Trophoblast cell (in vitro differentiated cells and primary cell): ENCODE measurements around the gene PGM2L1.

Experiments
- DNase-seq, 2 donors: peaks; one replicate each; pipeline ENCODE4 v3.0.0-alpha.2; 2016
- H2AFZ ChIP-seq: 2 replicates; pipeline ENCODE4 v1.6.1; 2013; ENCODE audit warnings: low read length, moderate library complexity, mild to moderate bottlenecking; ENCODE audit not compliant: insufficient read depth, poor library complexity
- H2AK5ac ChIP-seq: 2 replicates; pipeline ENCODE4 v1.6.1; 2013; ENCODE audit warnings: mild to moderate bottlenecking, low read length
- H2BK120ac ChIP-seq: 2 replicates; pipeline ENCODE4 v1.6.1; 2013; ENCODE audit warnings: low read length, mild to moderate bottlenecking, moderate library complexity; ENCODE audit not compliant: insufficient read depth, poor library complexity
- H2BK12ac ChIP-seq: 2 replicates; pipeline ENCODE4 v1.6.1; 2013; ENCODE audit warnings: mild to moderate bottlenecking, low read length, moderate library complexity
- H2BK5ac ChIP-seq: 2 replicates; pipeline ENCODE4 v1.6.1; 2013; ENCODE audit warnings: low read length, low read depth, moderate library complexity, mild to moderate bottlenecking; ENCODE audit not compliant: poor library complexity
- H3K14ac ChIP-seq: 2 replicates; pipeline ENCODE4 v1.6.1; 2013; ENCODE audit warnings: mild to moderate bottlenecking, low read length
- H3K18ac ChIP-seq: 2 replicates; pipeline ENCODE4 v1.6.1; 2013; ENCODE audit warnings: mild to moderate bottlenecking, low read length
- H3K23ac ChIP-seq: 2 replicates; pipeline ENCODE4 v1.6.1; 2013; ENCODE audit warnings: low read length
- H3K27ac ChIP-seq: 2 replicates; pipeline ENCODE4 v1.5.1; 2013; ENCODE audit warnings: low read depth, mild to moderate bottlenecking, inconsistent platforms, low read length, moderate library complexity
- H3K27me3 ChIP-seq: 2 replicates; pipeline ENCODE4 v1.6.1; 2013; ENCODE audit warnings: inconsistent platforms, mild to moderate bottlenecking, low read length, moderate library complexity; ENCODE audit not compliant: insufficient read depth
- H3K36me3 ChIP-seq, 2 experiments: 1 replicate in 1 of 2; 2 replicates in 1 of 2; pipeline ENCODE4 v1.6.1; 2013; ENCODE audit warnings: low read length in 2 of 2, mild to moderate bottlenecking in 2 of 2, moderate library complexity in 1 of 2; ENCODE audit not compliant: insufficient read depth in 2 of 2, control insufficient read depth in 1 of 2
- H3K4ac ChIP-seq: 2 replicates; pipeline ENCODE4 v1.6.1; 2013; ENCODE audit warnings: low read depth, mild to moderate bottlenecking, low read length, moderate library complexity
- H3K4me1 ChIP-seq, 2 experiments: 1 replicate in 1 of 2; 2 replicates in 1 of 2; pipeline ENCODE4 v1.6.1; 2013; ENCODE audit warnings: low read length in 2 of 2, mild to moderate bottlenecking in 2 of 2, moderate library complexity in 1 of 2; ENCODE audit not compliant: insufficient read depth in 2 of 2, control insufficient read depth in 1 of 2
- H3K4me2 ChIP-seq: 2 replicates; pipeline ENCODE4 v1.6.1; 2013; ENCODE audit warnings: inconsistent platforms, mild to moderate bottlenecking, low read length, moderate library complexity
- H3K4me3 ChIP-seq: 2 replicates; pipeline ENCODE4 v1.5.1; 2013; ENCODE audit warnings: mild to moderate bottlenecking, low read depth, low read length, inconsistent platforms
- H3K79me1 ChIP-seq: one replicate; pipeline ENCODE4 v1.6.1; 2013; ENCODE audit warnings: low read length
- H3K79me2 ChIP-seq: 2 replicates; pipeline ENCODE4 v1.6.1; 2013; ENCODE audit warnings: low read length, mild to moderate bottlenecking; ENCODE audit not compliant: control insufficient read depth, insufficient read depth, poor library complexity
- H3K9ac ChIP-seq: 2 replicates; pipeline ENCODE4 v1.6.1; 2013; ENCODE audit warnings: mild to moderate bottlenecking, low read length
- H3K9me3 ChIP-seq: 2 replicates; pipeline ENCODE4 v1.6.1; 2013; ENCODE audit warnings: low read depth, mild to moderate bottlenecking, control low read depth, inconsistent platforms, low read length; ENCODE audit not compliant: insufficient read depth
- H4K12ac ChIP-seq: 2 replicates; pipeline ENCODE4 v1.6.1; 2013; ENCODE audit warnings: low read depth, mild to moderate bottlenecking, low read length, moderate library complexity
- H4K8ac ChIP-seq: 2 replicates; pipeline ENCODE4 v1.6.1; 2013; ENCODE audit warnings: low read depth, mild to moderate bottlenecking, low read length, moderate library complexity
- H4K91ac ChIP-seq: one replicate; pipeline ENCODE4 v1.6.1; 2013; ENCODE audit warnings: low read depth, mild to moderate bottlenecking, low read length, moderate library complexity
- WGBS: extraction: QIAGEN DNeasy Blood & Tissue Kit; methylation state at CpG from one replicate; pipeline ENCODE4 v1.1.7; 2013; ENCODE audit warnings: missing lambda C conversion rate; ENCODE audit not compliant: insufficient read length, insufficient coverage; ENCODE audit errors: extremely low coverage; 5-methylcytosine and 5-hydroxymethylcytosine counted together

PGM2L1 gene

DNA sequence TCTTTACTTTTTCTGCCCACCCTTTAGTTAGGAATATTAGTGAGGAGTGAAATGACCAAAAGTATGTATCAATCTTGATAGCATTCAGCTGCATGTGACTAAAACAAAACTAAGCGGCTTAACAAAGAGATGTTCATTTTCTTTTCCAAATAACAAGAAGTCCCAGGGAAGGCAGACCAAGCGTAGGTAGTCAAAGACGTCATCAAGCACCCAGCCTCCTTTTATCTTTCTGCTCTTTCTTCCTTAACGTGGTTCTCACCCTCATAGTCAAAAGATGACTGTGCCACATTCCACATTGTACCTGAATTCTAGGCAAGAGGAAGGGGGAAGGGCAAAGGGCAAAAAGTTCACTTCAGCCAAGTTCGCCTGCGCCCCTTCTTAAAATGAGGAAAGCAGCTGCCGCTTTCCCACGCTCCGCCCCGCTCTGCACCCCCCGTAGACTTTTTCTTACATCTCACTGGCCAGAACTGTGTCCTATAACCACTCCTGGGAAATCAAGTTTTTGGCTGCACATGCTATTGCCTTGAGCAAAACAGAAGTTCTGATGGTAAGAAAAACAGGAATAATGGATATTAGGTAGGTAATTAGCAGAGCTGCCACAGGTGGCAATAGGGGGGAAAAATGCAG is 14.6 kb upstream of the PGM2L1 start:
- Histone ChIP-seq H3K79me2 (no peaks in the 10 kb centered on the region), H4K91ac (no peak overlapping the region), H3K4me1 (peaks cover 8 to 9% of the 10 kb centered on the region in 2 experiments), H3K4ac (no peak overlapping the region), H3K79me1 (no peaks in the 10 kb centered on the region), H3K23ac (no peak overlapping the region), H3K18ac (no peak overlapping the region), H2AK5ac (no peak overlapping the region), H2BK12ac (no peak overlapping the region), H3K4me3 (no peak overlapping the region), H2BK120ac (no peak overlapping the region), H2AFZ (no peak overlapping the region), H2BK5ac (no peak overlapping the region), H3K27me3 (no peaks in the 10 kb centered on the region), H3K36me3 (no peaks in the 10 kb centered on the region), H4K12ac (no peak overlapping the region), H4K8ac (no peak overlapping the region), H3K4me2 (peak overlapping the region; percentile 27), H3K9ac (no peak overlapping the region), H3K9me3 (no peaks in the 10 kb centered on the region), H3K14ac (no peak overlapping the region), H3K27ac (no peak overlapping the region)
- WGBS: no CpG with 5 or more reads among the region's 11 CpGs
- no peak for DNase-seq

DNA sequence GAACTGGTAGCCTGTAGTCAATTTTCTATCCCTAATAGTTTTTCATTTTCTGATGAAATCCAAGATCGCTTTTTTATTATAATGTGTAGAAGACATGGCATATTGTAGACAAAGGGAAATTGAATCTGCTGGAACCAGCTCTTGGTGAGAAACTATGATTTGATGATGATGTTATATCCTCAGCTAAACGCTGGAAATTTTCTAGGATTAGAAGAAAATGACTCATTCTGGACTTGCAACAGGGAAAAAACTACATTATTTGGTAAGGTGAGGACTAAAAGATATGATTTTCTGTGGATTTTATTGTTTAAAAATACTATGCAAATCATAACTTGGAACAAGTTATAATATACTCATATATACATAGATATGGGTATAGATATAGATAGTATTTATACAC is 14.1 kb upstream of the PGM2L1 start:
- Histone ChIP-seq H3K14ac (no peak overlapping the region), H3K4ac (no peak overlapping the region)

GRCh38 chr11:74409633-74410032 is 11.4 kb upstream of the PGM2L1 start:
- Histone ChIP-seq H3K18ac (no peak overlapping the region), H3K36me3 (no peaks in the 10 kb centered on the region), H2AFZ (no peak overlapping the region), H3K14ac (no peak overlapping the region), H4K8ac (no peak overlapping the region), H3K4me2 (no peak overlapping the region), H4K12ac (no peak overlapping the region), H2BK5ac (no peak overlapping the region), H4K91ac (no peak overlapping the region), H3K27ac (no peak overlapping the region), H2BK120ac (no peak overlapping the region), H3K9me3 (no peaks in the 10 kb centered on the region), H3K79me2 (no peaks in the 10 kb centered on the region), H3K27me3 (no peaks in the 10 kb centered on the region), H3K9ac (no peak overlapping the region), H2AK5ac (no peak overlapping the region), H3K79me1 (no peaks in the 10 kb centered on the region), H2BK12ac (no peak overlapping the region), H3K4me1 (peaks cover 3 to 5% of the 10 kb centered on the region in 2 experiments), H3K23ac (no peak overlapping the region), H3K4me3 (no peak overlapping the region), H3K4ac (no peak overlapping the region)
- no peak for DNase-seq
- WGBS: no CpG with 5 or more reads among the region's 2 CpGs

More for the DNA sequence above, 14.1 kb upstream of the PGM2L1 start:
- no peaks in the 10 kb centered on the region for H3K9me3 ChIP-seq
- no peaks in the 10 kb centered on the region for H3K79me2 ChIP-seq
- no peak overlapping the region for H2BK12ac ChIP-seq
- WGBS: no CpG with 5 or more reads among the region's 2 CpGs
- no peak overlapping the region for H3K9ac ChIP-seq
- H3K18ac ChIP-seq: no peak overlapping the region
- H3K4me3 ChIP-seq: no peak overlapping the region
- no peak overlapping the region for H2AK5ac ChIP-seq
- H3K36me3 ChIP-seq: no peaks in the 10 kb centered on the region
- peaks cover 5% of the 10 kb centered on the region in 2 experiments for H3K4me1 ChIP-seq
- H4K91ac ChIP-seq: no peak overlapping the region
- no peak overlapping the region for H3K23ac ChIP-seq
- no peak overlapping the region for H4K12ac ChIP-seq
- H2BK5ac ChIP-seq: no peak overlapping the region
- no peak overlapping the region for H3K4me2 ChIP-seq
- H4K8ac ChIP-seq: no peak overlapping the region
- DNase-seq: no peak
- no peaks in the 10 kb centered on the region for H3K79me1 ChIP-seq
- no peak overlapping the region for H2BK120ac ChIP-seq
- no peaks in the 10 kb centered on the region for H3K27me3 ChIP-seq
- no peak overlapping the region for H2AFZ ChIP-seq
- H3K27ac ChIP-seq: no peak overlapping the region

GRCh38 chr11:74403607-74404321 is 5.5 kb upstream of the PGM2L1 start:
- no peak overlapping the region for H2BK5ac ChIP-seq
- H4K12ac ChIP-seq: no peak overlapping the region
- no peak overlapping the region for H3K4me3 ChIP-seq
- no peak overlapping the region for H2BK120ac ChIP-seq
- no peak overlapping the region for H3K18ac ChIP-seq
- H3K9ac ChIP-seq: no peak overlapping the region
- H4K8ac ChIP-seq: no peak overlapping the region
- H3K36me3 ChIP-seq: no peaks in the 10 kb centered on the region
- no peaks in the 10 kb centered on the region for H3K79me2 ChIP-seq
- H2AK5ac ChIP-seq: no peak overlapping the region
- H3K4ac ChIP-seq: no peak overlapping the region
- H3K9me3 ChIP-seq: no peaks in the 10 kb centered on the region
- no peak overlapping the region for H3K23ac ChIP-seq
- no peaks in the 10 kb centered on the region for H3K27me3 ChIP-seq
- H2AFZ ChIP-seq: no peak overlapping the region
- H3K4me2 ChIP-seq: peak overlapping the region; percentile 36
- no peak overlapping the region for H4K91ac ChIP-seq
- no peak for DNase-seq
- no peaks in the 10 kb centered on the region for H3K79me1 ChIP-seq
- no peak overlapping the region for H3K14ac ChIP-seq
- no peak overlapping the region for H2BK12ac ChIP-seq
- H3K27ac ChIP-seq: no peak overlapping the region
- no peaks in the 10 kb centered on the region for H3K4me1 ChIP-seq
- no CpG with 5 or more reads among the region's 4 CpGs for WGBS
